Heart right ventricle (tissue), 16 donors: Measurements from ENCODE around the gene RPL35A. TPM values are rescaled to one million over a fixed set of nuclear protein-coding genes. Genes with fewer than 3 reads are reported as not detected.
A peak's percentile ranks its signal among the peaks of the same experiment; 100 is the strongest.

Experiments
- ATAC-seq, 8 donors: fragments of 200-7000 bp; cut with Tn5 transposase; one replicate each; pipeline ENCODE4 v1.9.1; 2020; ENCODE audit warnings: mild to moderate bottlenecking in 8 of 8, moderate library complexity in 8 of 8, moderate number of reproducible peaks in 1 of 8
- DNase-seq, 2 donors: peaks; one replicate each; pipeline ENCODE4 v3.0.0-alpha.2; 2020
- H3K27ac ChIP-seq, 10 donors: fragments of 200-600 bp; sonication (generic) in 2 of 10; one replicate each; pipeline versions ENCODE4 v1.5.0 to v1.8.0; 2020 to 2022; ENCODE audit warnings: mild to moderate bottlenecking in 3 of 10
- H3K27me3 ChIP-seq, 7 donors: fragments of 200-600 bp; one replicate each; pipeline ENCODE4 v1.8.0; 2021 to 2022; ENCODE audit warnings: mild to moderate bottlenecking in 2 of 7
- H3K36me3 ChIP-seq, 9 donors: fragments of 200-600 bp; sonication (generic) in 1 of 9; one replicate each; pipeline versions ENCODE4 v1.5.0 to v1.8.0; 2020 to 2022; ENCODE audit warnings: mild to moderate bottlenecking in 2 of 9
- H3K4me1 ChIP-seq, 9 donors: fragments of 200-600 bp; sonication (generic) in 1 of 9; one replicate each; pipeline versions ENCODE4 v1.5.0 to v1.8.0; 2020 to 2022; ENCODE audit warnings: mild to moderate bottlenecking in 4 of 9
- H3K4me3 ChIP-seq, 10 donors: fragments of 200-600 bp; sonication (generic) in 2 of 10; one replicate each; pipeline versions ENCODE4 v1.5.0 to v1.8.0; 2020 to 2022; ENCODE audit warnings: mild to moderate bottlenecking in 7 of 10, moderate library complexity in 2 of 10
- H3K9me3 ChIP-seq, 11 donors: fragments of 200-600 bp in 10 of 11; sonication (generic) in 2 of 11; one replicate each; pipeline versions ENCODE4 v1.5.0 to v1.8.0; 2013 to 2022; ENCODE audit warnings: mild to moderate bottlenecking in 2 of 11, control low read depth in 1 of 11, moderate library complexity in 1 of 11
- WGBS, 2 donors: extraction: QIAGEN DNeasy Blood & Tissue Kit; methylation state at CpG; one replicate each; pipeline ENCODE4 v1.1.7; 2013; ENCODE audit warnings: inconsistent platforms in 1 of 2; 5-methylcytosine and 5-hydroxymethylcytosine counted together
- intact Hi-C, 10 donors: fragments of 100-400 bp; cut with DNase I; formaldehyde crosslinking; loops; one replicate each; pipeline versions ENCODE4 v1.11.1 to v1.14.2; 2022
- polyA plus RNA-seq, 2 donors: library from polyadenylated mRNA; stranded (reverse); fragments of 200-250 nt; gene quantifications; one replicate each; pipeline ENCODE4 v1.2.3, GENCODE V29; 2013
- total RNA-seq, 10 donors: library from RNA; stranded (reverse); fragmentation: NEBNext Ultra II Directional in 3 of 10; extraction: Animal tissue kit (Norgen Biotek cat#: 25700) in 3 of 10; gene quantifications; one replicate each; pipeline versions ENCODE4 v1.2.1 to v1.2.4, GENCODE V29; 2021 to 2023
- TF ChIP-seq, protein P1 (sequence below), 9 donors: fragments of 200-600 bp; sonication (generic) in 2 of 9; IDR thresholded peaks; one replicate each; pipeline versions ENCODE4 v1.5.0 to v1.8.0; 2021 to 2022; ENCODE audit warnings: antibody characterized with exemption in 9 of 9, mild to moderate bottlenecking in 5 of 9, moderate library complexity in 1 of 9
- donor health status: Arrhythmogenic right ventricular cardiomyopathy.
- donor health status: ischemic (EF 13 %, LVEDD 7.1; RV severe dilation, severe dysfunction).
- donor health status: healthy with polysubstance abuse.
- donor health status: DM: no; HTN: yes; CAD: no.
- donor health status: DM: no; HTN: no; CAD: no.
- donor health status: ischemic (EF 25% LVEDD 6.9; RV normal size, moderate dysfunction).
- donor health status: ischemic (EF 25% LVEDD 5.7; RV mildly dilated, moderate dysfunction).
- donor health status: healthy.
- donor health status: DM: yes; HTN: yes; CAD: no.
- donor health status: Ischemic cardiomyopathy.
- donor health status: ischemic (EF 35%, LVEDD 5.7; RV mildly dilated, moderate dysfunction).
- donor health status: nonischemic (EF 11% LVEDD 7.7; RV severe dilation, severe dysfunction).
- donor health status: DM: yes; HTN: yes; CAD: no.
- donor health status: PGD.
- donor health status: ischemic (EF 29% LVEDD 5.4; RV normal size, mild dysfunction).
- donor health status: nonischemic (EF 23%, LVEDD 6.1; RV moderate dilation, normal function).

RPL35A gene
- total and polyA plus RNA-seq, 12 donors: 674 to 1,493 (median 798) TPM

DNA sequence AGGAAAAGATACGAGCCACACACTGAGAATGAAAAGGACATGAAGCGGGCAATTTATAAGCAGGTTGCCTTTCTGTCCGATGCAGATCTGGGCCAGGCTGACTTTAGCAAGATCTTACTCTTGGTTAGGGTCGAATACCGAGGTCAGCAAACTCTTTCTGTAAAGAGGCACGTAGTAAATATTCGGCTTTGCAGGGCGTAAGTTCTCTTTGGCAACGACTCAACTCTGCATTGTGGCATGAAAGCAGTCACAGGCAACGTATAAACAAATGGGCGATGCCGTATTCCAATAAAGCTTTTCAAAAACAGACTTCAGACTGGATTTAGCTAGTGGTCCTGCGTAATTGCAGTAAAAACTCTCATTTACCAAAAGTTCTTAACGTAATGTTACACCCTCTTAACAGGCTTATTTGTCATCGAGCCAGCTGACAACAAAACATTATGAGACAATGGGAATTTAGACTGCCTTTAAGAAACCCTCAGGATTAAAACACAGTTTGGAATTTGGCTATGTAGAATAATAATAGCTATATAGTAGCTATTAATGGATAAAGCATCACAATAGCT is 13.1 kb upstream of the RPL35A start:
- WGBS, 2 donors: 92 to 95% methylated on average over 15 of the region's 15 CpGs
- DNase-seq (no peak), ATAC-seq (no peak)
- Histone ChIP-seq H3K27me3 (no peaks in the 10 kb centered on the region), H3K4me3 (no peak overlapping the region), H3K36me3 (peaks cover 0 to 30% (median 0%) of the 10 kb centered on the region in 9 donors), H3K9me3 (no peaks in the 10 kb centered on the region), H3K27ac (no peak overlapping the region), H3K4me1 (no peaks in the 10 kb centered on the region)
- intact Hi-C loops: no loop called here
- TF ChIP-seq, protein P1, sequence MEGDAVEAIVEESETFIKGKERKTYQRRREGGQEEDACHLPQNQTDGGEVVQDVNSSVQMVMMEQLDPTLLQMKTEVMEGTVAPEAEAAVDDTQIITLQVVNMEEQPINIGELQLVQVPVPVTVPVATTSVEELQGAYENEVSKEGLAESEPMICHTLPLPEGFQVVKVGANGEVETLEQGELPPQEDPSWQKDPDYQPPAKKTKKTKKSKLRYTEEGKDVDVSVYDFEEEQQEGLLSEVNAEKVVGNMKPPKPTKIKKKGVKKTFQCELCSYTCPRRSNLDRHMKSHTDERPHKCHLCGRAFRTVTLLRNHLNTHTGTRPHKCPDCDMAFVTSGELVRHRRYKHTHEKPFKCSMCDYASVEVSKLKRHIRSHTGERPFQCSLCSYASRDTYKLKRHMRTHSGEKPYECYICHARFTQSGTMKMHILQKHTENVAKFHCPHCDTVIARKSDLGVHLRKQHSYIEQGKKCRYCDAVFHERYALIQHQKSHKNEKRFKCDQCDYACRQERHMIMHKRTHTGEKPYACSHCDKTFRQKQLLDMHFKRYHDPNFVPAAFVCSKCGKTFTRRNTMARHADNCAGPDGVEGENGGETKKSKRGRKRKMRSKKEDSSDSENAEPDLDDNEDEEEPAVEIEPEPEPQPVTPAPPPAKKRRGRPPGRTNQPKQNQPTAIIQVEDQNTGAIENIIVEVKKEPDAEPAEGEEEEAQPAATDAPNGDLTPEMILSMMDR (IDR thresholded peaks at IDR 0.05): no peak

DNA sequence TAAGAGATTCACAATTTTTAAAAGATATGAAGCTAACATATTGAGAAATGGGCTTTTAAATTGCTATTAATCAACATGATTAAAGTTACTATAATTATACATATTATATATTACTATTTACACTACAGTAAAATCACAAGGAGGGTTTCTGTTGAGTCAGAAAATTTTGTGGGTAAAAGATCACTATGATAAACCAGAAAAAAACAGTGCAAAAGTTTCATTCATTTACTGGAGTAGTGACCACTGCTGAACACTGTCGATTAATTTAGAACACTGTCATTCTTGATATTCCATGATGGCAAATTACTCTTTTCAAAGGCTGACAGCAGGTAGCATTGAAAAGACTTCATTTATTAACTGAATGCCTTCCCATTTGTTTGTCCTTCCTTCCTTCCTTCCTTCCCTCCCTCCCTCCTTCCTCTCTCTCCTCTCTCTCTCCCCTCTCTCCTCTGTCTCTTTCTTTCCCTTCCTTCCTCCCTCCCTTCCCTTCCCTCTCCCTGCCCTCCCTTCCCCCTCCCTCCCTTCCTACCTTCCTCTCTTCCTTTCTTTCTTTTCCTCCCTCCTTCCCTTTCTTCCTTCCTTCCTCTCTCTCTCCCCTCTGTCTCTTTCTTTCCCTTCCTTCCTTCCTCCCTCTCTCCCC is 9.1 kb upstream of the RPL35A start:
- H3K36me3 ChIP-seq: peaks cover 0 to 31% (median 0%) of the 10 kb centered on the region in 9 donors
- no peaks in the 10 kb centered on the region for H3K9me3 ChIP-seq
- no peaks in the 10 kb centered on the region for H3K27me3 ChIP-seq
- DNase-seq (no peak), ATAC-seq (no peak)
- 93 to 96% methylated on average over 1 of the region's 1 CpG for WGBS, 2 donors
- H3K4me3 ChIP-seq: no peak overlapping the region
- TF ChIP-seq, protein P1 (IDR thresholded peaks at IDR 0.05): no peak
- H3K27ac ChIP-seq: no peak overlapping the region
- H3K4me1 ChIP-seq: no peaks in the 10 kb centered on the region
- intact Hi-C loops: loop anchor here in 5 of 10 donors (5.0 kb wide), 1 partner anchor 34 kb away; no protein-coding TSS in a partner anchor

DNA sequence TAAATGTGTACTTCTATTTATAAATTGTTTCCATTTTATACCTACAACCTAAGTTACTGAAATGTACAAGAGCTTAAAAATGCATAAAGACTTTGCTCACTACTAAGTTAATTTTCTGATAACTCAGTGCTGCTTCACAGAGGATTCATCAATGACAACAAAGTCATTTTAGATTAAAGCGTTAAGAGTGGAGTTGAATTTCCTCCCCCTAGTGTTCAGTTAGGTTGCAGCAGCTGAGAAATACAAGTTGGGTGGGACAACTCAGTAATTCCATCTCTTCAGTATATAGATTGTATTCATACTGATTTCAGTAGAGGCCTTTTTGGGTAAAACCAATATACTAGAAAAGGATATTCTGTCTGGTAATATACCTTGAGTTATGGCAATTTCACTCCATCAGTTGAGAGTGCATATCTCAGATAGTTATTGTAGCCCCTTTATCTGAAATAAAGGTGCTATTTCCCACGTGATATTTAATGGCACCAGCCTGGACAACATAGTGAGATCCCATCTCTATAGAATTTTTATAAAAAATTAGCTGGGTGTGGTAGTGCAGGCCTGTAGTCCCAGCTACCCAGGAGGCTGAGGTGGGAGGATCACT is 6.9 kb upstream of the RPL35A start:
- no peak overlapping the region for H3K27ac ChIP-seq
- TF ChIP-seq, protein P1 (IDR thresholded peaks at IDR 0.05): peak; percentile 31 to 82 (median 75)
- DNase-seq (no peak), ATAC-seq (peak in 2 of 8 donors; percentile 41)
- 42 to 50% methylated on average over 2 of the region's 2 CpGs for WGBS, 2 donors
- H3K27me3 ChIP-seq: no peaks in the 10 kb centered on the region
- no peaks in the 10 kb centered on the region for H3K9me3 ChIP-seq
- H3K36me3 ChIP-seq: peaks cover 0 to 14% (median 0%) of the 10 kb centered on the region in 9 donors
- no peaks in the 10 kb centered on the region for H3K4me1 ChIP-seq
- intact Hi-C loops: loop anchor here in 7 of 10 donors (2.0 to 5.0 kb wide), 2 partner anchors 36 kb away; no protein-coding TSS in a partner anchor
- no peak overlapping the region for H3K4me3 ChIP-seq

DNA sequence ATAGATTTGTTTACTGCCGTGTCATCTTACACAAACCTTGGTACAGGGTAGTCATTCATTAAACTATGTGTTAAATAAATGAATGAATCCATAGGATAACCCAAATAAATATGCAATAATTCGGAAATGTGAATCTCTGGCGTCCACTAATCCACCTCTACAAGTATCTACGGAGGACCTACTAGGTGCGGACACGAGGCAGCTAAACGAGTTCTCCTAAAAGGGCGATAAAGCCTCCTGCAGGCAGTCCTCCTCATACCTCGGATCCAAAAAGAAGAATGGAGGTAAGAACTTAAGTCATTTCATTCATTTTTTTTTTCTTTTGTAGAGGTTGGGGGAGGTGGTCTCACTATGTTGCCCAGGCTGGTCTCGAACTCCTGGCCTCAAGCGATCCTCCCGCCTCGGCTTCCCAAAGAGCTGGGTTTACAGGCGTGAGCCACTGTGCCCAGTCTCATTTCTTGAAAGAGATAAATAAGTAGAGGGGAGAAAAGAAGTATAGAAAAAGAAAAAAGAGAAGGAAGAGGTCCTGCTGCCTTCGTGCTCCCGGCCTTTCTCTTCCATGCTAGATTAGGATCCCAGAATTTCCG is 706 bp upstream of the RPL35A start:
- no peak for DNase-seq
- no peaks in the 10 kb centered on the region for H3K9me3 ChIP-seq
- H3K4me1 ChIP-seq: peaks cover 12 to 43% (median 41%) of the 10 kb centered on the region in 9 donors
- peak overlapping the region; percentile 45 to 84 (median 69) for H3K4me3 ChIP-seq
- ATAC-seq: no peak
- intact Hi-C loops: loop anchor here in 1 of 10 donors (5.0 kb wide), 1 partner anchor 42 kb away; no protein-coding TSS in a partner anchor
- 17 to 18% methylated on average over 17 of the region's 17 CpGs for WGBS, 2 donors
- H3K36me3 ChIP-seq: peaks cover 0 to 35% (median 21%) of the 10 kb centered on the region in 9 donors
- TF ChIP-seq, protein P1 (IDR thresholded peaks at IDR 0.05): no peak
- H3K27me3 ChIP-seq: no peaks in the 10 kb centered on the region
- H3K27ac ChIP-seq: peak overlapping the region in 9 of 10 donors; percentile 76 to 94 (median 86)
